COLO829 (cell line): ENCODE data around the gene RAI1.

ENCODE experiments used
- DNase-seq: peaks from one replicate; pipeline ENCODE4 v3.0.0; 2012; ENCODE audit warnings: low spot score

The RAI1 gene

DNA sequence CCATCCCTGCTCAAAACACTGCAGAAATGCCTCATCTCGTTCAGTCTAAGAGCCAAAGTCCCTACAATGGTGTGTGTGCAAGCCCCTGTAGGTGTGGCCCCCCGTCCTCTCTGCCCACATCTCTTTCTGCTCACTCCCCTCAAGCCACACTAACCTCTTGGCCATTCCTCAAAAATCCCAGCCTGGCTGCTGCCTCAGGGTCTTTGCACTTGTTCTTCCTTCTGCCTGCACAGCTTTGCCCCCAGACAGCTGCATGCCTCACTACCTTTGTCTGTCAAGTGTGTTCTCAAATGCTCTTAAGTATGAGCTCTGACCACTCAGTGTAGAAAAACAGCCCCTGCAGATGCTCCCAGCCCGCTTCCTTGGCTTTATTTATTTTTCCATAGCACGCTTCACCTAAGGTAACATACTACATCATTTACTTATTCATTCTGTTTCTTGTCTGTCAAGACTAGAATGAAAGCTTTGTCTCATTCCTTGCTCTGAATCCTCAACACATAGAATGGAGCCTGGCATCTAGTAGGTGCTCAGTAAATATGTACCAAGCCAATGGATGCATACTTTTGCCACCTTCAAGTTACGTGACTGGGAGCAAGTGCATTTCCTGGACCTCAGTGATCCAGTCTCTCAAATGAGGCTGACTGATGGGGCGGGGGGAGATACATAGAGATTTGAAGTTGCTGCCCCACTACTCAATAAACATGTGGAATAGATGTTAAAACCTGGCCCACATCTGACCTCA lies 38.1 kb downstream of the RAI1 start:
- no peak for DNase-seq

DNA sequence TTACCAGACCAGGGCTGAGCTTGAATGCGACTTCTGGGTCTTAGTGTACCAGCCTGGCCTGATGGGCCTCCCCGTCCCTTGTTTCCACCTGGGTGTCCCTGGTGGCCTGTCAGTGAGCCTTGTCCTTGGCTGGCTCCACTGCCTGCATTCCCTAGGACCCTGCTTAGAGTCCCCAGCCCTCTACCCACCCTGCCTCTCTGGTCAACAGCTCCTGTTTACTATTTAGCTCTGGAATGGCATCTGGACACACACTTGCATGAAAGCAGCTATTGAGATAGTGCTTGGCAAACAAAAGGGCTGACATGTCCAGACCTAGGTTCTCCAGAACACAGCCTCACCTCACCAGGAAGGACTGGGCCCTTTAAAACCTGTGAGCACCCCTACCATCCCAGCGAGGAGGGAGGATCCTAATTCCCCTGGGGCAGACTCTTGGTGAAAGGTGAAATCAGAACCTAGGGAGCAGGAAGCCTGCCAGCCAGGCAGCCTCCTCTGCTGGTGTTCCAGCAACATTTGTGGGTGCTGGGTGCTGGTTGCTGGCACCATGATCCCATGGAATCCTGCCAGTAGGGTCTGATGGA lies 38.8 kb downstream of the RAI1 start:
- no peak for DNase-seq

DNA sequence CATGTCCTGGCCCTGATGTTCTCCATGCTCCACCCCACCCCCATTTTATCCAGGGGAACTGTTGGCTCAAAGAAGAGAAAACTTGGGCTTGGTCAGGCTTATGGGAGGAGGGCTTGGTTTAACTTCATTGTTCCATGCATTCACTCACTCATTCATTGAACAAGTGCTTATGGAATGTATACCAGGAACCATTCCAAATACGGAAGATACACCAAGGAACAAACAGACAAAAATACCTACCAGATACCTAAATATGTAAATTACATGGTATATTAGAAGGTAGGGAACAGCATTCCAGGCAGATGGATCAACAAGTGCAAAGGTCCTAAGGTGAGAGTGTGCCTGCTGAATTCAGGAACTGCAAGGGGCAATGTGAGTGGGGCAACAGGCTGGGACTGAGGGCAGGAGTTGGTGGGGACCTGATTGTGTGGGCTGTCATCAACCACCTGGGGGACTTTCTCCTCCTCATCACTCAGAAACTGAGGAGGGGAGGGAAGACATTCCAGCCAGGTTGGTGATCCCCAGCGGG lies 39.9 kb downstream of the RAI1 start:
- DNase-seq = no peak

DNA sequence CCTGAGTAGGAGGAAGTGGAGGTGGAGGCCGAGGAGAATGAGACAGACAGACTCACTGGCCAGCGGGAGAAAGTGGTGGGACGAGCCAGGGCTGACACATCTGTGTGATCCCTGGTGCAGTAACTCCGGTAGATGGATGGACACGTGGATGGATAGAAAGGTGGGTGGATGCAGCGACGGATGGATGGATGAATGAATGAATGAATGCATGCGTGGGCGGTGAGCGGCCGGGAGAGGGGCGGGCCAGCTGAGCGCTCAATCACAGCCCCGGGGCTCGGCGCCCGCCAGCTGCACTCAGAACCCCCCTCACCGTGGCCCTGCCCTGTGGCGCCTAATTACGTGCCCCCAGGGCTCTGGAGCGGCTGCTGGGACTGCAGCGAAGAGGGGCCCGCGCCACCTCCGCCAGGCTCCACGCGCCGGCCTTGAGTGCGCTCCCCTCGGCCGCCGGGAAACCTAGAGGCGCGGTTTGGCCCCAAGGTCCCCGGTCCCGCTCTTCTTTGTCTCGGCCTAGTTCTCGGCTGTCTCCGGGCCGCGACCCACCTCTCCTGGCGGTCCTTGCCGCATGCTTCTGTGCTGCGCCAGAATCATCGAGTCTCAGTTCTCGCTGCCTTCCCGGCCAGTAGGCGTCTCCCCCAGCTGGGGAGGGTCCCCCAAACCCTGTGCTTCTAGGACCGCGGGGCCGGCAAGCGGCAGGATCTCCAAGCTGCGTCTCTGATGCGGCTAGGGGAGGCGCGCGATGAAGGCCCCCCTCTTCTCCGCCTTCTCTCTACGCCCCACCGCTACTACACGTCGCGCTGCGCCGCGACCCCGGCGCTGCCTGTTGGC lies 41.0 kb downstream of the RAI1 start:
- no peak for DNase-seq

DNA sequence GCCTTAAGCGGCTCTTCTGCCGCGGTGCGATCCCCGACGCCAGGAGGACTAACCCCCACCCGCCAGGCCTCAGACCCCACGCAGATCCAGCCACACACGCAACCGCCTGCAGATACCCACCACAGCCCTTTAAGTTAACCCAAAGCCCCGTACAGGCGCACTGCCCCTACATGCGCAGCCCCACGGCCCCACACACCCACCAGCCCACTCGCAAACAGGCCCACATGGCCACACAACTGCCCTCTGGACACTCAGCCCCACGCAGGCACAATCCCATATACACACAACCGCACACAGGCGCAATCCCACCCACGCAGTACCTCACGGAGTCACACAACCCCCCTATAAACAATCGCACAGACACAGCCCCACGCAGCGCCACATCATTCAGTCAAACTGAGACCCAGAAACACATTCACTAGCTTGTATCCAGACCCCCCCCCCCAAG lies 41.7 kb downstream of the RAI1 start:
- DNase-seq = no peak

DNA sequence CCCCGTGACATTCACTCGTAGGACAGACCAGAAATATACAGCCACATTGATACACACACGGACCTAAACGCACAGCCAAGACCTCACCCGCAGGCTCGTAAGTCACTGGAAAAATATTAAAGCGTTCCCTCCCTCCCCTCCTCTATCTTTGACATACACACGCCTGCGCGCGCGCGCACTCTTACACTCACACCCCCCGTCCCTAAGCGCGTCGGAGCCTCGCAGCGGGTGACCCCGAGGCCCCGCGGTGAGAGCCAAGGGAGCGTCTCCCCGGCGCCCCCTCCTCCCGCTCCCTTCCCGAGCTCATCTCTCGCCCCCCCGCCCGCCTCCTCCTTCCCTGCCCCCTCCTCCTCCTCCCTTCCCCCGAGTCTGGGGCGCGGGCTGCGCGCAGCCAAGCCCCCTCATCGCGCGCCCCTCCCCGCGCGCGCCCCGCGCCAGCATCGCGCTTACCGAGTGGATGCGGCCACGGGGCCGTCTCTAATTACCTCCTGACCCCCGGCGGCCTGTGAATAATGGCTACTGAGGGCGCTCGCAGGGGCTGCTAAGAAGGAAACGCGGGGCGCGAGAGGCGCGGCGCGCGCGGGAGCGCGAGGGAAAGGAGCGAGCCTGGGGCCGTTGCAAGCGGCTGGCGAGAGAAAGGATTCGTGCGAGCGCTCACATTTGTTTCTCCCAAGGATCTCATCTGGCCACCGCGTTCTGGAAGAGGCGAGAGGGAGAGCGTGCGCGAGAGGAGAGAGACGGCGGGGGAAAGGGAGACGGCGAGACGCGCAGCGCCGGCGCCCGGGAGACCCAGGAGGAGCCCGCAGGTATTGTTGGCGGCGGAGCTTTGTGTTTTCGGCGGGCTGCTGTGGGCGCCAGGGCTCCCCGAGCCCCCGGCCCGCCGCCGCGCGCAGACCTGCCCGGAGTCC lies 42.4 kb downstream of the RAI1 start:
- peak; percentile 53 for DNase-seq

DNA sequence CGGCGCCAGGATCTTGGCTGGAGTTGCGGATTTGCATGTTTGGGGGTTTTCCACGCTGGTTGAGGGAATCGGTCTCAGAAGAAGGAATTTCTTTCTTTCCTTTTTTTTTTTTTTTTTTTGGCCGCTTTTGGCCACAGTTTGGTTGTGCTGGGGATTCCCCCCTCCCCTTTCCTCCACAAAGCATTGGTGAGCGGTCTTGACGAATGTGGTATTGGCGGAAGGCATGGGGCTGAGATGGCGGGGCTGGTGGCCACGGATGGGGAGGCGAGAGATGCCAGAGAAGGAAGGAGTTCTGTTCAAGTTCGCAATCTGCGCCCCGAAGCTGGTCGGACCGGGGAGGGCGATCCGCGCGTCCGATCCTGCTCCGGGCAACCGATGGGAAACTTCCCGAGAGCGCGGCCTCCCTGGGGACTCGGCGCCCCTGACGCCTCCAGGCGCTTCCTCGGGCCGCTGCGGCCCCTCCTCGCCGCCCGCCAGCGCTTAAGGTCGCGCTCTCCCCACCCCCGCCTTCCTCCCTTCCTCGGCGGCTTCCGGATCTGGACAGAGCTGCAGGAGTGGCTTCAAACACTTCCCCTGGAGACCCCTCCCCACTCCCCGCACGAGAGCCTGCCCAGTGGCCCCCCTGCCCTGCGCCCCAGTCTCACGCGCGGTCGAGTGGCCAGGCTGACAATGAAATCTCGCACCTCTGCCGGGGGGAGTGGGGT lies 43.2 kb downstream of the RAI1 start:
- no peak for DNase-seq

DNA sequence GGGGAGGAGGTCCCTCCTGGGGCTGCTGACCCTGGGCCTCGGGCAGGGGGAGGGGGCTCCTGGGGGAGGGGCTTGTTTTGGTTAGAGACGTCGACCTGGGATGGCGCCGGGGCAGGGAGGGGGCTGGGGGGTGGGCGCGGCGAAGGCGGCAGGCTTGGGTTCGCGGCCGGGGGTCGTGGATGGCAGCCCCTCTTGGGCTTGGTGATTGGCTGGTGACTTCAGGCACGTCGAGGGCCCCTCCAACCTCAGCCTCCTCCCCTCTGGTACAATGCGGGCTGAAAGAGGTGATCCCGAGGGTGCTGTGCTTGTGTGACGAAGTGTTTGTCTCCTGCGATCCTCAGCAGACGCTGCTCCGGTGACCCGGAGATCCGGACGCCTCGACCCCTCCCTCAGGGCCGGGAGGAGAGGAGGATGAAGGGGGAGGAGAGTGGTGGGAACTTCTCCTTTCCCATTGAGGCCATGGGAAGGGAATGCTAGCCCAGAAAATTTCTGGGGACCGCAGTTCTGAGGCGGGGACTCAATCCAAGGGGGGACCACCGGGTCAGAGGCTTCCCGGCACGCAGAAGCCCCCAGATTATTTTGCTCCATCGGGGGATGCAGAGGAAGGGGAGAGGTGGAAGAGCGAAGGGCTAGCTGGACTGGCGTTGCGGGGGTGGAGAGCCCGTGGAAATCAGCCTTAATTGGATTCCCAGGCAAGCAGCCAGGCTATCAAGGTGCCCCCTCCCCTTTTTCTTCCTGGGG lies 43.9 kb downstream of the RAI1 start:
- no peak for DNase-seq

DNA sequence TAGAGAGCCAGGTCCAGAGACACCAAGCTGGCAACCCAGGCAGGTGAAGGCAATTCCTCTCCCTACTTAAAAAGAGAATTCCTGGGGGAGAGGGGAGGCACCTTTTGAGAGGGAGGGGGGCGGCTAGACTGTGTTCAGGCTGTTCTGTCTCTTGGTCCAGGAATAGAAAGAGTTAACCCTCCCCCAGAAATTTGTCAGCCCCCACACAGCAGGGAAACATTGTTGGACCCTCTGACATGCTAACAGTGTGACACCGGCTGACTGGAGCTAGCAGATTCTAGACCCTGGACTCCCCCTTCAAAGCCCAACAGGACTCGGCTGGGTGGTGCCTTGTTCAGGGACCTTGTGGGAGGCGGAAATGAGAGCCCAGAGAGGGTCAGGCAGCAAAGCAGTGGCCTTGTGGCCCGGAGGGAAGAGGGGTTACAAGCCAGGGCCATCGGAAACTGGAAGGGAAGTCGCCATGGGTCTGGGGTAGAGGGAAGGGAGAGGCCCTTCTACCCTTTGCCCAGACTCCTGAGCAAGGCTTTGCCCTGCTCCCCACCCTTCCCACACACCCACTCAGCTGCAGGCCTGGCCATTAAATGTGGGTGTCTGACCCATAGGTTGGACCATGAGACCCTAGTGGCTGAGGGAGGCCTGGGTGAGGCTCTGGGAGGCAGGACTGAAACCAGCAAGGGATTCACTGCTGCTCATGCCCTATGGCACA lies 44.6 kb downstream of the RAI1 start:
- no peak for DNase-seq

DNA sequence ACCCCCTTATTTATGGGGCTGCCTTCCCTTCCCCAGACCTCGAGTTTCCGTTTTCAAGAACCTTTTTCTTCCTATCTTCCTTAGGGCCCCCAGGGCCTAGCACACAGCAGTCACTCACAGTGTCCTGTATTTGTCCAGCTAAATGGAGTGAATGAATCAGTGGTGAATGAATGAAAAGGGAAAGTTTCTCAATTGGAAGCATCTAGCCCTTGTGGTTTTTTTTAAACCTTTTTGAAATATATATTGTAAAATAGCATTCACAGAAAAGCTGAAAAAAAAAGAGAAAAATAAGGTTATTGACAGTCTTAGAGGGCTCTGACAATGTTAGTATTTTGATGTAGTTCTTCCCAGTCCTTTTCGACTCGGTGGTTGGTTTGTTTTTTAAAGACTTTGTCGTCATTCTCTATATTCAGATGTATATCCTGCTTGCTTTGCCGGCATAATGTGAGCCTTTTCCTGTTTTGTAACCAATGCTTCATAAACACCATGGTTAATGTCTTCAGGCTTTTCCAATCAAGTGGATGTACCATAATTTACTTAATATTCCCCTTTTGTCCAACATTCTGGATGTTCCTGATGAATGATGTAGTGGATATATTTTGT lies 45.3 kb downstream of the RAI1 start:
- peak; percentile 79 for DNase-seq

DNA sequence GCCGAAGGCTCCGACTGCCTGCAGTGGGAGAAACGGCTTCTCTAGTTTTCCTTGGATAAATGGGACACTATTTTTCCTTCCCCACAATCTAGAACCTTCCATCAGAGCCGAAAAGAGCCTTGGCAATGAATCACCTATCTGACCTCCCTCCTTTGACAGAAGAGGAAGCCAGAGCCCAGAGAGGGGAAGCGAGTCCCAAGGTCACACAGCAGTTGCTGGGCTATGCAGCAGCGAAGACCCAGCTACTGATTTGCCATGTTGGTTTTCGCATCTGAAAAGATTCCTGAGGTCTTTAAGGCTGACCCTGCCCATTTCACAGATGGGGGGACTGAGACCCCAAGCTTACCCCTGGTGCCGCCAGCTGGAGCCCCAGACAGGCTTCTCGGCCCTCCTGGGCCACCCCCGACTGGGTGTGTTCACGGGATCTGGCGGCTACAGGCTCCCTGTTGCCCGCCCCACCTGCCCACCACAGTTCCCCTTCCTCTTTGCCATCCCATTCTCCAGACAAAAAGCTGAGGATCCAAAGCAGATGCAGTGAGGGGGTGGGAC lies 45.9 kb downstream of the RAI1 start:
- no peak for DNase-seq

DNA sequence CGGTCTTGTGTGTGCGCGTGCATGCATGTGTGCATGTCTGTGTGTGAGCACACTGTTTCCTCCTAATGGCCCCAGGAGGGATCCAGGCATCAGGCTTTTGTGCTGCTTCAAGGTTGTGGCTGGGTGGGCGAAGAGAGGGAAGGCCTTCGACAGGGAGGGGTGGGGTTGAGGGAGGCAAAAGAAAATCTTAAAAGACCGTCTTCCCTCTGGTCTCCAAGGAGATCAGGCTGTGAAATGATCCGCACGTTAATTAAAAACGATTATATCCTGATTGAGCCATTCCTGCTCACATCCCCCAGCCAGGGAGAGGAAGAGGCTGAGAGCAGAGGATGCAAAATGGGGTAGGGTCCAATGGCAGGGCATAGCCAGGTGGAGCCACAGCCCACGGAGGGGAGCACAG lies 46.9 kb downstream of the RAI1 start:
- no peak for DNase-seq

DNA sequence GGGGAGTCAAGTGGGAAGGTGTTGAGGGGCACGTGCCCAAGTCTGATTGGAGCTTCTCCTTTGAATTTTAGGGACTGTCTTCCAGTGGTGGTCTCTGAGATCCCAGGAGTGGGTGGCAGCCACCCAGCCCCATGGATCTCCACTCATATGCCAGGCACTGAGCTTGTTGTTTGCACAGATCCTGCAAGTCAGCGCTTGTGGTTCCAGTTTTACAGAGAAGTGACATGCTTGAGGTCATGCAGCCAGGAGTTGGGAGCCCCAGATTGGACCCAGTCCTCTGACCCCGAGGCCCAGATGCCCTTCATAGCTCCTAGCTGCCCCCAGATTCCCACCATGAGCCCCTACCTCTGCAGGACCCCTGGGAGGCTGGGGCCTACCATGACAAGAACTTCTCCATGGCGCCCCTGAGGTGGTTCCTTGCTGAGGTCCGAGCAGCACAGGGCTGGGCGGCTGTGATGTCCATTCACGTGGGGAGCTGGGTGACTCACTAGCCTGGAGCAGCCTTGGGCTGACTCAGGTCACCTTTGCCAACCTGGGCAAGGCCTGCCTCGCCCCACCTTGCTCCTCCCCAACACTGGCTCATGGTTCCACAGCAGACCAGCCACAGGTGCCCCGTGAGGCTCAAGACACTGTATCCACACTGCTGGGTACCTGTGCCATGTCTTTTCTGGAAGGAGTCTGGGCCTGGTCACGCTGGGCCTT lies 47.4 kb downstream of the RAI1 start:
- no peak for DNase-seq

DNA sequence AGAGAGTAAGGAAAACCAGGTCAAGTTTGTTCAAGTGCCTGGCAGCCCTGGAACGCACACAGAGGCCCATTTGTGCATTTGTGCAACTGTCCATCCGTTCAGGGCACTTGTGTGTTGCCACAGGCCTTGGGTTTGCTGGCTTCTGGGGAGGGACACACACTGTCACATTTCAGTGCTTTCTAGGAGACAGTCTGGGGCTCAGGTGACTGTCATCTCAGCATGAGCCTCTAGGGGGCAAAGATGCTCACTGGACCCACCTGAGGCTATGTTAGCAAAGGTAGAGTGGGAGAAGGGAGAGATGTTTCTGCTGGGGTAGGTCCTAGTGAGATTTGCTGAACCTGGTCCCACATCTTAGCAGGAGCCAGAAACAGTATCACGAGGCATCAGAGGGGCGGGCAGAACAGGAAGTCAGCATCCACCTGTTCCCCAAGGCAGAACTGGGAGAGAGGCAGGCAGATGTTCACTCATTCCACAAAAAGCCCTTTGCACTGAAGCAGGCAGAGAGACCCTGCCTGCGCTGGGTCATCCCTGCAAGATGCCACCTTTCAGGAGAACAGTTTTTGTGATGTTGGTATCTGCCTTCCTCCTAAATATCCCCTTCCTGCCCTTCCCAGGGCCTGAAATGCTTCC lies 48.5 kb downstream of the RAI1 start:
- no peak for DNase-seq

DNA sequence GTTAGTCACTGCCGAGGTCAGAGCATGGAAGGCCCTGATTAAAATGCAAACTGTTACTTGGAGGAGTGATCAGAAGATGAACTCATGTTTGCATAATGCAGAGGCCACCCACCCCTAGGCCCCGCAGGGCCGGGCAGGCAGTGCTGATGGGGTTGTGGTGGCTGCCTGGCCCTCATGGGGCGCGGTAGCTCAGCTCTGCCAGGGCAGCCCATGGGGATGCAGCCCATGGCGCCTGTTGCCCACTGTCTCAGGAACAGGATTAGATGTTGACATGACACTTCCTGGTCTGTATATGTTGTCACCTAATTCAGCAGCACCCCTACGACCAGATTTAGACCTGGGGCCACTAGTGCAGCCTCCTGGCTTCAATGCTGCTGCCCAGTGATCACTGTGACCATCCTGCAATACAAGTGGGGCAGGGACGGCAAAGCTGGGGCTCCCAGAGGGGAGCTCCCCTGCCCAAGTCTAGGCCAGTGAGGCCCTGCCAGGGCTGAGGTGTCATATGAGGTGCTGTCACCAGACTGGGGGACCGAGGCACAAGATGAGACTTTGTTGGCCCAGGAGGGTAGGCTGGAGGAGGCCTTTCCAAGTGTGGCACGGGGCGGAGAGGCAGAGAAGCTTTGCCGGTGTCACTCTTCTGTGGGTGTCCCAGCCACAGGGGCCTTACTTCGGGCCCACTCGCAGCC lies 49.1 kb downstream of the RAI1 start:
- no peak for DNase-seq

DNA sequence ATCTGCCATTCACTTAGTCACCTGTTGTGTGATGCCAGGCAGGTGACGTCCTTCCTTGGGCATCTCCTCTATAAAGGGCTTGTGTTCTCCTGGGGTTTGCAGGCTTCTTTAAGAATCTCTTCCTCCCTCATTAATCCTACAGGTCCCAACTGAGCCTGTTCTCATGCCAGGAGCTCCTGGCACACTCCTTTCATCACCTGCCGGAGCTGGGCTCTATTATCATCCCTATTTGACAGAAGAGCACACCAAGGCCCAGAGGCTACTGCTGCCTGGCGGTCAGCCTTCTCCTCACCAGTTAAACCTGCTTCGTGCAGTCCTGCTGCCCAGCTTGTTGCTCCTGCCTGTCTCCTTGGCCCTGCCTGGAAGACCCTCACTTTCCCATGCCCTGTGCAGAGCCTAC lies 51.2 kb downstream of the RAI1 start:
- DNase-seq = no peak
